Lower leg skin (tissue), 3 donors: Measurements from ENCODE around the gene HINT2.

Experiments used
- CTCF ChIP-seq, 3 donors: fragments of 450-650 bp; IDR thresholded peaks; one replicate each; pipeline ENCODE4 v1.5.1; 2016; ENCODE audit warnings: antibody characterized with exemption in 3 of 3, mild to moderate bottlenecking in 3 of 3, moderate library complexity in 2 of 3
- POLR2A ChIP-seq, 2 donors: fragments of 450-650 bp; IDR thresholded peaks; one replicate each; pipeline ENCODE4 v1.6.1; 2016 to 2017; ENCODE audit warnings: antibody characterized with exemption in 2 of 2, mild to moderate bottlenecking in 1 of 2, moderate library complexity in 1 of 2

- no peak for TF ChIP-seq CTCF (IDR thresholded peaks at IDR 0.05)
- no peak for TF ChIP-seq POLR2A (IDR thresholded peaks at IDR 0.05)
Observed at GRCh38 chr9:35816708-35817107, 1.9 kb upstream of the HINT2 start.
